NCI-H1105 (cell line): ENCODE measurements around the gene SKIC3.

ENCODE experiments used
- DNase-seq: peaks from one replicate; lab custom pipeline; 2025; lab: John Stamatoyannopoulos, UW

The SKIC3 gene

GRCh38 chr5:95530416-95530815 lies 24.4 kb downstream of the SKIC3 start:
- no peak for DNase-seq

GRCh38 chr5:95528565-95528964 lies 26.2 kb downstream of the SKIC3 start:
- no peak for DNase-seq

GRCh38 chr5:95526871-95527270 lies 27.9 kb downstream of the SKIC3 start:
- DNase-seq: no peak

- DNase-seq: no peak
These were observed 30.4 kb downstream of the SKIC3 start for GRCh38 chr5:95524423-95524822.

DNA sequence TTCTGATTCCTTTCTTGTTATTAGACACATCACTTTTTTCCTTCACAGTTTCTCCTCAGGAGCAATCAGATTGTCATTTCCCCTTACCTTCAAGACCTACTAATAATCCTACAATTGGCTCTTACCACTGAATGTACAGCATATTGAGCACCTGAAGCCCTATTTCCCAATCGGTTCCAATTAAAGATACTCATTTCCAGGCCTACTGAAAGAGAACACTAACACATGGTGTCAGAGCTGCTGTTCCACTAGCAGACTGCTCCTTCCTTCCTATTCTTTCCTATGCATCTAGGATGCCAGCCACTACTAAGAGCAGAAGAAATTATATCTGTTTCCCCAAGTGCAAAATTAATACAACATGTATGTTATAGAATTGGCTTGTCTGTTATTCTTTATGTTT lies 34.6 kb downstream of the SKIC3 start:
- DNase-seq: no peak

- DNase-seq: no peak
These were observed 35.1 kb downstream of the SKIC3 start for GRCh38 chr5:95519681-95520080.

- DNase-seq: no peak
These were observed 35.6 kb downstream of the SKIC3 start for GRCh38 chr5:95519151-95519550.

DNA sequence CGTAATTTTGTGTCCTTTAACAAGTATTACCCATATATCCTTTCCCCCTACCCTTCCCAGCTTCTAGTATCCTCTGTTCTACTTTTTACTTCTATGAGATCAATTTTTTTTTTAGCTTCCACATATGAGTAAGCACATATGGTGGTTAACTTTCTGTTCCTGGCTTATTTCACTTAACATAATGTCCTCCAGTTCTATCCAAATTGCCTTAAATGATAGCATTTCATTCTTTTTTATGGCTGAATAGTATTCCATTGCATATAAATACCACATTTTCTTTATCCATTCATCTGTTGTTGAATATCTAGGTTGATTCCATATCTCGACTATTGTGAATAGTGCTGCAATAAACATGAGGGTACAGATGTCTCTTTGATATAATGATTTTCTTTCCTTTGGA lies 36.4 kb downstream of the SKIC3 start:
- no peak for DNase-seq

GRCh38 chr5:95511606-95512005 lies 43.2 kb downstream of the SKIC3 start:
- no peak for DNase-seq

DNA sequence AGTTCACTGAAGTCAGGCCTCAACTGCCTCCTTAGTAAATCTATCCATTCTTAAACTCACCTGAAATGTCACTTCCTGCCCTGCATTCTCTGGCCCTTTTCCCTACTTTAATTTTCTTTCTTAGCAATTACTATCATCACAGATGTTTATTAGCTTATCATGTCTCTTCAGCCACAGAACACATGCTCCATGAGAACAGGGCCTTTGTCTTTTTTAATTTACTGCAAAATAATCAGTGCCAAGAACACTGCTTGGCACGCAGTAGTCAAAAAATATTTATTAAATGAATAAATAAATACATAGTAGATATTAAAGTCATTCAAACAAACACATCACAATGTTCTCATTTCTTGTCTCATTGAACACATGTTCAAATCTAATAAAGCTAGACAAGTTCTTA lies 46.2 kb downstream of the SKIC3 start:
- DNase-seq: no peak
